H1 (cell line): ENCODE data around the gene RAP1GDS1. TPM values are rescaled to one million over a fixed set of nuclear protein-coding genes. Genes with fewer than 3 reads are reported as not detected.

Experiments
- CTCF ChIA-PET: fragments of 300-600 bp; sonication (Branson Sonifier 250); formaldehyde crosslinking; loops from one replicate; lab custom pipeline; 2021; ENCODE audit not compliant: partially characterized antibody; lab: Charles Lee
- POLR2A ChIA-PET: fragments of 300-600 bp; sonication (Branson Sonifier 250); formaldehyde crosslinking; loops from one replicate; lab custom pipeline; 2021; ENCODE audit warnings: inconsistent platforms; ENCODE audit not compliant: partially characterized antibody; lab: Charles Lee
- DNase-seq, 2 experiments: peaks; one replicate each; pipeline versions ENCODE4 v3.0.0 to v3.0.0-alpha.2; 2010 to 2022; ENCODE audit warnings: low spot score in 2 of 2, low read depth in 1 of 2, mixed read lengths in 1 of 2
- FAIRE-seq: peaks from 2 replicates; lab custom pipeline; 2011; peaks lifted over from hg19 to GRCh38; lab: Jason Lieb, UNC
- H2AFZ ChIP-seq: 2 replicates; pipeline ENCODE4 v1.8.1; 2012; ENCODE audit warnings: low read length, inconsistent platforms
- H2AK5ac ChIP-seq: 2 replicates; pipeline ENCODE4 v1.6.1; 2013; ENCODE audit warnings: low read depth, low read length
- H2BK120ac ChIP-seq: replicated peaks from 2 replicates; pipeline ENCODE3; 2013; ENCODE audit warnings: low read depth, low read length, inconsistent platforms
- H2BK12ac ChIP-seq: 2 replicates; pipeline ENCODE4 v1.6.1; 2013; ENCODE audit warnings: low read depth, low read length
- H2BK15ac ChIP-seq: 2 replicates; pipeline ENCODE4 v1.6.1; 2013; ENCODE audit warnings: low read length
- H2BK20ac ChIP-seq: 2 replicates; pipeline ENCODE4 v1.6.1; 2013; ENCODE audit warnings: low read length
- H2BK5ac ChIP-seq: 2 replicates; pipeline ENCODE4 v1.6.1; 2013; ENCODE audit warnings: low read depth, low read length
- H3K14ac ChIP-seq: 2 replicates; pipeline ENCODE4 v1.6.1; 2013; ENCODE audit warnings: inconsistent platforms; ENCODE audit not compliant: insufficient read length
- H3K18ac ChIP-seq: 2 replicates; pipeline ENCODE4 v1.6.1; 2013; ENCODE audit warnings: low read length; ENCODE audit errors: extremely low read depth
- H3K23ac ChIP-seq: 2 replicates; pipeline ENCODE4 v1.6.1; 2013; ENCODE audit warnings: inconsistent platforms; ENCODE audit not compliant: insufficient read length
- H3K23me2 ChIP-seq: 2 replicates; pipeline ENCODE4 v1.6.1; 2013; ENCODE audit warnings: low read depth, low read length
- H3K27ac ChIP-seq: 2 replicates; pipeline ENCODE4 v1.6.1; 2011; ENCODE audit warnings: low read depth, low read length, inconsistent platforms
- H3K27me3 ChIP-seq, 4 experiments: replicated peaks in 1 of 4; 1 replicate in 1 of 4; 2 replicates in 3 of 4; pipeline versions ENCODE4 v1.6.1 to v1.8.1; 2011 to 2013; ENCODE audit warnings: low read length in 3 of 4, mild to moderate bottlenecking in 3 of 4, inconsistent platforms in 2 of 4, mixed read lengths in 2 of 4, moderate library complexity in 1 of 4; ENCODE audit not compliant: control insufficient read depth in 3 of 4, insufficient read depth in 3 of 4; ENCODE audit errors: extremely low read depth in 1 of 4
- H3K36me3 ChIP-seq, 4 experiments: 2 replicates each; pipeline versions ENCODE4 v1.6.1 to v1.8.1; 2011 to 2013; ENCODE audit warnings: mild to moderate bottlenecking in 4 of 4, low read length in 3 of 4, moderate library complexity in 2 of 4, control low read depth in 1 of 4, inconsistent platforms in 1 of 4; ENCODE audit not compliant: insufficient read depth in 4 of 4, control insufficient read depth in 2 of 4
- H3K4ac ChIP-seq: replicated peaks from 2 replicates; pipeline ENCODE3; 2013; ENCODE audit warnings: low read length, low read depth, mixed read lengths, inconsistent platforms; ENCODE audit not compliant: insufficient read length
- H3K4me1 ChIP-seq, 4 experiments: replicated peaks in 1 of 4; 1 replicate in 1 of 4; 2 replicates in 3 of 4; pipeline versions ENCODE4 v1.6.1 to v1.8.1; 2011 to 2013; ENCODE audit warnings: low read length in 3 of 4, inconsistent platforms in 2 of 4, mixed read lengths in 1 of 4; ENCODE audit not compliant: insufficient read depth in 4 of 4, control insufficient read depth in 3 of 4
- H3K4me2 ChIP-seq, 2 experiments: 2 replicates each; pipeline versions ENCODE4 v1.6.1 to v1.8.1; 2011 to 2013; ENCODE audit warnings: low read depth in 2 of 2, low read length in 2 of 2, control low read depth in 1 of 2, inconsistent platforms in 1 of 2, mild to moderate bottlenecking in 1 of 2; ENCODE audit not compliant: insufficient read depth in 1 of 2
- H3K4me3 ChIP-seq, 4 experiments: fragments of 200-600, 300-600 bp in 1 of 4; sonication (generic), shearing (Covaris generic), sonication (Bioruptor Twin) in 1 of 4; 2 replicates each; pipeline versions ENCODE4 v1.5.1 to v1.8.1; 2011 to 2016; ENCODE audit warnings: low read length in 4 of 4, low read depth in 3 of 4, control low read depth in 2 of 4, inconsistent platforms in 2 of 4, mild to moderate bottlenecking in 2 of 4, mixed read lengths in 1 of 4, moderate library complexity in 1 of 4; ENCODE audit not compliant: insufficient read depth in 2 of 4; ENCODE audit errors: extremely low read depth in 1 of 4
- H3K56ac ChIP-seq: replicated peaks from 2 replicates; pipeline ENCODE3; 2013; ENCODE audit warnings: low read depth, mild to moderate bottlenecking, mixed read lengths, low read length, inconsistent platforms; ENCODE audit not compliant: insufficient read length
- H3K79me1 ChIP-seq: 2 replicates; pipeline ENCODE4 v1.6.1; 2013; ENCODE audit warnings: low read depth, low read length, control low read depth
- H3K79me2 ChIP-seq, 2 experiments: 2 replicates each; pipeline versions ENCODE4 v1.6.1 to v1.8.1; 2012 to 2013; ENCODE audit warnings: low read length in 2 of 2, mild to moderate bottlenecking in 2 of 2, inconsistent platforms in 1 of 2; ENCODE audit not compliant: insufficient read depth in 2 of 2, control insufficient read depth in 1 of 2
- H3K9ac ChIP-seq, 4 experiments: replicated peaks in 1 of 4; 1 replicate in 1 of 4; 2 replicates in 3 of 4; pipeline versions ENCODE4 v1.6.1 to v1.8.1; 2011 to 2013; ENCODE audit warnings: low read depth in 3 of 4, low read length in 3 of 4, control low read depth in 2 of 4, mild to moderate bottlenecking in 2 of 4, moderate library complexity in 2 of 4, inconsistent platforms in 1 of 4; ENCODE audit errors: extremely low read depth in 1 of 4
- H3K9me3 ChIP-seq, 2 experiments: 2 replicates each; pipeline versions ENCODE4 v1.6.1 to v1.8.1; 2012 to 2013; ENCODE audit warnings: mild to moderate bottlenecking in 2 of 2, moderate library complexity in 2 of 2, control low read depth in 1 of 2, inconsistent platforms in 1 of 2, low read depth in 1 of 2, low read length in 1 of 2, mixed read lengths in 1 of 2; ENCODE audit not compliant: insufficient read depth in 2 of 2
- H4K20me1 ChIP-seq, 2 experiments: replicated peaks in 1 of 2; 2 replicates each; pipeline versions ENCODE3 to v1.8.1; 2011 to 2013; ENCODE audit warnings: inconsistent platforms in 2 of 2, low read length in 2 of 2, mild to moderate bottlenecking in 1 of 2; ENCODE audit not compliant: insufficient read depth in 2 of 2, control insufficient read depth in 1 of 2
- H4K5ac ChIP-seq: 2 replicates; pipeline ENCODE4 v1.6.1; 2013; ENCODE audit warnings: low read length, low read depth, mixed read lengths, inconsistent platforms; ENCODE audit not compliant: insufficient read length
- H4K8ac ChIP-seq: 2 replicates; pipeline ENCODE4 v1.8.0; 2013; ENCODE audit warnings: mild to moderate bottlenecking, moderate library complexity, low read length, inconsistent platforms; ENCODE audit not compliant: insufficient read depth; ENCODE audit errors: extremely low read depth
- H4K91ac ChIP-seq: replicated peaks from 2 replicates; pipeline ENCODE3; 2013; ENCODE audit warnings: low read length, mixed read lengths, inconsistent platforms; ENCODE audit not compliant: insufficient read length
- HDAC2 ChIP-seq, 2 experiments: fragments of 300-600 bp in 1 of 2; sonication (generic) in 1 of 2; IDR thresholded peaks; 2 replicates each; pipeline ENCODE4 v1.6.1; 2011 to 2012; ENCODE audit warnings: low read depth in 2 of 2, low read length in 2 of 2, mild to moderate bottlenecking in 2 of 2, moderate library complexity in 2 of 2, borderline replicate concordance in 1 of 2, inconsistent platforms in 1 of 2
- SP4 ChIP-seq: IDR thresholded peaks from 2 replicates; pipeline ENCODE4 v1.6.1; 2012; ENCODE audit warnings: low read length, inconsistent platforms
- SRF ChIP-seq: IDR thresholded peaks from 2 replicates; pipeline ENCODE4 v1.6.1; 2011; ENCODE audit warnings: mild to moderate bottlenecking, low read depth, low read length, moderate library complexity
- ZNF274 ChIP-seq: IDR thresholded peaks from 2 replicates; pipeline ENCODE4 v1.7.0; 2012; ENCODE audit warnings: low read length, borderline replicate concordance; ENCODE audit errors: extremely low read depth
- WGBS, 2 experiments: shearing (Covaris generic) in 1 of 2; methylation state at CpG; one replicate each; pipeline versions ENCODE4 v1.1.6 to v1.1.7; 2013 to 2015; ENCODE audit warnings: low lambda C conversion rate in 2 of 2, mixed read lengths in 2 of 2, inconsistent platforms in 1 of 2, low coverage in 1 of 2, missing lambda C conversion rate in 1 of 2; ENCODE audit not compliant: insufficient replicate concordance in 2 of 2, insufficient coverage in 1 of 2, insufficient read length in 1 of 2; ENCODE audit errors: extremely low coverage in 1 of 2, missing lambda C conversion rate in 1 of 2; 5-methylcytosine and 5-hydroxymethylcytosine counted together
- polyA plus RNA-seq, 7 experiments: library from polyadenylated mRNA; depleted of rRNA in 3 of 7; stranded (reverse) in 5 of 7; unstranded in 2 of 7; fragments of >200 nt in 5 of 7; fragments of 200-250 nt in 2 of 7; gene quantifications; 1 replicate in 5 of 7; 2 replicates in 1 of 7; 4 replicates in 1 of 7; pipeline versions ENCODE4 v1.2.1 to v1.2.3, GENCODE V29; 2011 to 2013; ENCODE audit warnings: missing spikeins in 2 of 7, mixed read lengths in 2 of 7
- total RNA-seq: library from RNA; stranded (reverse); fragmentation: NEBNext Ultra II Directional; extraction: Animal tissue kit (Norgen Biotek cat#: 25700); gene quantifications from 2 replicates; pipeline ENCODE4 v1.2.1, GENCODE V29; 2021

The RAP1GDS1 gene
- total and polyA plus RNA-seq, 2 of the 8 experiments (the other 6 are each of a cell fraction or from before 2014, with no cell fraction given): 12.8 to 31.9 TPM

DNA sequence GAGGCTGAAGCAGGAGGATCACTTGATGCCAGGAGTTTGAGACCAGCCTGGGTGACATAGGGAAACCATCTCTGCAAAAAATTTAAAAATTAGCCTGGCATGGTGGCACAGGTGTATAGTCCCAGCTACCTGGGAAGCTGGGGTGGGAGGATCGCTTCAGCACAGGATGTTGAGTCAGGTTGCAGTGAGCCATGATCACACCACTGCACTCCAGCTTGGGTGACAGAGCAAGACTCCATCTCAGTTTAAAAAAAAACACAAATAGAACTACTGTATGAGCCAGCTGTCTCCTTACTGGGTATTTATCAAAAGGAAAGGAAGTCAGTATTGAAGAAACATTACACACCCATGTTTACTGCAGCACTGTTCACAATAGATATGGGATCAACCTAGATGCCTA, 138.7 kb downstream of the RAP1GDS1 start:
- no peak overlapping the region for H3K14ac ChIP-seq
- peaks cover 4 to 13% of the 10 kb centered on the region in 2 experiments; a peak in 3 of 4 replicates for H3K9me3 ChIP-seq
- no peak overlapping the region for H3K23ac ChIP-seq
- H2BK20ac ChIP-seq: no peak overlapping the region
- no peak overlapping the region for H3K18ac ChIP-seq
- no peak overlapping the region for H3K4ac ChIP-seq
- H4K8ac ChIP-seq: no peak overlapping the region
- no peaks in the 10 kb centered on the region for H4K20me1 ChIP-seq
- peaks cover 0 to 8% (median 0%) of the 10 kb centered on the region in 4 experiments; a peak in 3 of 8 replicates for H3K36me3 ChIP-seq
- no peak overlapping the region for H3K56ac ChIP-seq
- TF ChIP-seq ZNF274 (no peak), SRF (no peak), HDAC2 (IDR thresholded peaks at IDR 0.05; ENCODE audit: borderline replicate concordance in 1 of 2, low read depth in 2 of 2, low read length in 2 of 2) (no peak), SP4 (no peak)
- H2BK12ac ChIP-seq: no peak overlapping the region
- CTCF ChIA-PET: no interaction called here
- H3K4me3 ChIP-seq: no peak overlapping the region
- no peak overlapping the region for H4K5ac ChIP-seq
- H3K4me2 ChIP-seq: no peak overlapping the region
- POLR2A ChIA-PET: no interaction called here
- no peaks in the 10 kb centered on the region for H3K79me2 ChIP-seq
- no peak overlapping the region for H3K27ac ChIP-seq
- no peak overlapping the region for H2AK5ac ChIP-seq
- 100% methylated on average over 1 of the region's 1 CpG; no CpG with 5 or more reads in 1 of the 2 experiments for WGBS, 2 experiments
- no peak overlapping the region for H4K91ac ChIP-seq
- H3K79me1 ChIP-seq: no peaks in the 10 kb centered on the region
- H3K27me3 ChIP-seq: no peaks in the 10 kb centered on the region
- DNase-seq: no peak
- no peaks in the 10 kb centered on the region for H3K23me2 ChIP-seq
- no peak overlapping the region for H2BK120ac ChIP-seq
- H2BK5ac ChIP-seq: no peak overlapping the region
- no peak overlapping the region for H3K9ac ChIP-seq
- no peak overlapping the region for H2AFZ ChIP-seq
- FAIRE-seq: no peak
- H2BK15ac ChIP-seq: no peak overlapping the region
- H3K4me1 ChIP-seq: no peaks in the 10 kb centered on the region
